SK-N-SH treated with all-trans-retinoic acid at 6 μM for 48 hours (cell line): Measurements from ENCODE around the gene LIN9.

Source experiments
- ATAC-seq: fragments of 200-7000 bp; cut with Tn5 transposase; 3 replicates; pipeline ENCODE4 v1.9.1; 2020; ENCODE audit warnings: mild to moderate bottlenecking, moderate library complexity
- ARNTL ChIP-seq: fragments of 450-650 bp; formaldehyde crosslinking; IDR thresholded peaks from 2 replicates; pipeline ENCODE4 v1.5.0; 2020; ENCODE audit warnings: low read depth, mild to moderate bottlenecking, moderate library complexity, borderline replicate concordance
- BACH2 ChIP-seq: fragments of 250-450 bp; sonication (Bioruptor Pico); IDR thresholded peaks from 2 replicates; pipeline ENCODE4 v1.9.0; 2021; ENCODE audit warnings: mild to moderate bottlenecking, borderline replicate concordance
- CREB5 ChIP-seq: fragments of 250-450 bp; sonication (Bioruptor Pico); IDR thresholded peaks from 2 replicates; pipeline ENCODE4 v1.5.1; 2020; ENCODE audit warnings: low read depth, mild to moderate bottlenecking, moderate library complexity
- CSDC2 ChIP-seq: fragments of 250-450 bp; sonication (Bioruptor Pico); IDR thresholded peaks from 2 replicates; pipeline ENCODE4 v1.5.0; 2020; ENCODE audit warnings: mild to moderate bottlenecking, moderate library complexity
- ESRRG ChIP-seq: fragments of 250-450 bp; sonication (Bioruptor Pico); IDR thresholded peaks from 2 replicates; pipeline ENCODE4 v1.6.1; 2021; ENCODE audit warnings: mild to moderate bottlenecking
- GLIS3 ChIP-seq: fragments of 250-450 bp; sonication (Bioruptor Pico); IDR thresholded peaks from 2 replicates; pipeline ENCODE4 v1.5.0; 2020; ENCODE audit warnings: mild to moderate bottlenecking, moderate library complexity
- ISL1 ChIP-seq: fragments of 250-450 bp; sonication (Bioruptor Pico); IDR thresholded peaks from 2 replicates; pipeline ENCODE4 v2.1.2; 2022; ENCODE audit warnings: mild to moderate bottlenecking, moderate library complexity
- OSR1 ChIP-seq: fragments of 250-450 bp; sonication (Bioruptor Pico); IDR thresholded peaks from 2 replicates; pipeline ENCODE4 v1.8.0; 2022; ENCODE audit warnings: moderate library complexity, mild to moderate bottlenecking, inconsistent platforms
- PATZ1 ChIP-seq: fragments of 250-450 bp; sonication (Bioruptor Pico); IDR thresholded peaks from 2 replicates; pipeline ENCODE4 v1.8.0; 2020; ENCODE audit warnings: mild to moderate bottlenecking, moderate library complexity, borderline replicate concordance
- PPARA ChIP-seq: fragments of 250-450 bp; sonication (Bioruptor Pico); IDR thresholded peaks from 2 replicates; pipeline ENCODE4 v1.5.0; 2020; ENCODE audit warnings: mild to moderate bottlenecking, borderline replicate concordance
- RARB ChIP-seq: fragments of 250-450 bp; sonication (Bioruptor Pico); IDR thresholded peaks from 2 replicates; pipeline ENCODE4 v1.8.0; 2021; ENCODE audit warnings: mild to moderate bottlenecking, moderate library complexity
- SNAI2 ChIP-seq: fragments of 250-450 bp; sonication (Bioruptor Pico); IDR thresholded peaks from 2 replicates; pipeline ENCODE4 v1.5.0; 2020; ENCODE audit warnings: mild to moderate bottlenecking, moderate library complexity
- TCF4 ChIP-seq: fragments of 250-450 bp; sonication (Bioruptor Pico); IDR thresholded peaks from 2 replicates; pipeline ENCODE4 v1.8.0; 2021; ENCODE audit warnings: mild to moderate bottlenecking, moderate library complexity, borderline replicate concordance
- TOX ChIP-seq: fragments of 250-450 bp; sonication (Bioruptor Pico); IDR thresholded peaks from 2 replicates; pipeline ENCODE4 v1.8.0; 2021; ENCODE audit warnings: mild to moderate bottlenecking, moderate library complexity, borderline replicate concordance
- ZC3H10 ChIP-seq: fragments of 250-450 bp; sonication (Bioruptor Pico); IDR thresholded peaks from 2 replicates; pipeline ENCODE4 v1.5.1; 2021; ENCODE audit warnings: mild to moderate bottlenecking, moderate library complexity
- ZFP30 ChIP-seq: fragments of 450-650 bp; formaldehyde crosslinking; IDR thresholded peaks from 2 replicates; pipeline ENCODE4 v1.5.0; 2022; ENCODE audit warnings: mild to moderate bottlenecking, moderate library complexity
- ZNF70 ChIP-seq: fragments of 450-650 bp; formaldehyde crosslinking; IDR thresholded peaks from 2 replicates; pipeline ENCODE4 v1.5.0; 2020; ENCODE audit warnings: mild to moderate bottlenecking, moderate library complexity
- ZNF8 ChIP-seq: fragments of 450-650 bp; formaldehyde crosslinking; IDR thresholded peaks from 2 replicates; pipeline ENCODE4 v1.5.0; 2020; ENCODE audit warnings: mild to moderate bottlenecking, moderate library complexity
- TF ChIP-seq, protein P1 (sequence below): fragments of 250-450 bp; sonication (Bioruptor Pico); IDR thresholded peaks from 2 replicates; pipeline ENCODE4 v1.8.0; 2021; ENCODE audit warnings: low read depth, mild to moderate bottlenecking, moderate library complexity, borderline replicate concordance
- TF ChIP-seq, protein P2 (sequence below): fragments of 250-450 bp; sonication (Bioruptor Pico); IDR thresholded peaks from 2 replicates; pipeline ENCODE4 v1.5.1; 2021; ENCODE audit warnings: mild to moderate bottlenecking, moderate library complexity
- TF ChIP-seq, protein P3 (sequence below): fragments of 250-450 bp; sonication (Bioruptor Pico); IDR thresholded peaks from 2 replicates; pipeline ENCODE4 v1.5.0; 2020; ENCODE audit warnings: mild to moderate bottlenecking, moderate library complexity

The LIN9 gene

GRCh38 chr1:226308723-226309397, at the start of gene LIN9:
TSS of gene LIN9 (minus strand) at chr1:226309164. CDS start at chr1:226309139, 25 bp downstream.
- ATAC-seq, result peak; percentile 87
- TF ChIP-seq ESRRG (CRISPR knock-in tag), result no peak
- TF ChIP-seq, protein P1, sequence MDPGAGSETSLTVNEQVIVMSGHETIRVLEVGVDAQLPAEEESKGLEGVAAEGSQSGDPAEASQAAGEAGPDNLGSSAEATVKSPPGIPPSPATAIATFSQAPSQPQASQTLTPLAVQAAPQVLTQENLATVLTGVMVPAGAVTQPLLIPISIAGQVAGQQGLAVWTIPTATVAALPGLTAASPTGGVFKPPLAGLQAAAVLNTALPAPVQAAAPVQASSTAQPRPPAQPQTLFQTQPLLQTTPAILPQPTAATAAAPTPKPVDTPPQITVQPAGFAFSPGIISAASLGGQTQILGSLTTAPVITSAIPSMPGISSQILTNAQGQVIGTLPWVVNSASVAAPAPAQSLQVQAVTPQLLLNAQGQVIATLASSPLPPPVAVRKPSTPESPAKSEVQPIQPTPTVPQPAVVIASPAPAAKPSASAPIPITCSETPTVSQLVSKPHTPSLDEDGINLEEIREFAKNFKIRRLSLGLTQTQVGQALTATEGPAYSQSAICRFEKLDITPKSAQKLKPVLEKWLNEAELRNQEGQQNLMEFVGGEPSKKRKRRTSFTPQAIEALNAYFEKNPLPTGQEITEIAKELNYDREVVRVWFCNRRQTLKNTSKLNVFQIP (CRISPR knock-in tag), result no peak
- TF ChIP-seq OSR1 (CRISPR knock-in tag), result no peak
- TF ChIP-seq TCF4 (CRISPR knock-in tag), result no peak
- TF ChIP-seq BACH2 (CRISPR knock-in tag), result no peak
- TF ChIP-seq SNAI2 (CRISPR knock-in tag), result no peak
- TF ChIP-seq RARB (CRISPR knock-in tag), result no peak
- no peak for TF ChIP-seq ZFP30
- no peak for TF ChIP-seq TOX (CRISPR knock-in tag)
- TF ChIP-seq ISL1 (CRISPR knock-in tag), result no peak

DNA sequence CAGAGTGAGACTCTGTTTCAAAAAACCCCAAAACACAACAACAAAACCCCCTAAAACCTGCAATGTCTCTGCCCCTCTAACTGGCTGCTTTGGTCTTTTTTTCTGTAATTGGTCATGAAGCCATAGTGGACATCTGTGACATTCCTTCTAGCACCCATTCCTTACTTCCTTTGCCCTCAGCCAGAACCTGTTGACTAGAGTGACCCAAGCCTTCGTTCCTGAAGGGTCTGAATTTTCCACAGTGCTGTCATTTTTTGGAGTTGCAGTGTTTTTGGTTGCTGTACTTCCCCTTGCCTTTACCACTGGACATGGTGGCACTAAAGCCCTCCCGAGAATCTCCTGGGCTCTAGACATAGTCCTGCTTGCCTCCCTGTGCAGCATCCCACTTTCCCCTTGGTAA, 48.5 kb upstream of the LIN9 start:
- ATAC-seq, result no peak
- TF ChIP-seq ZNF70 (CRISPR knock-in tag), result no peak
- TF ChIP-seq GLIS3 (CRISPR knock-in tag), result no peak
- TF ChIP-seq ZC3H10 (CRISPR knock-in tag), result no peak

DNA sequence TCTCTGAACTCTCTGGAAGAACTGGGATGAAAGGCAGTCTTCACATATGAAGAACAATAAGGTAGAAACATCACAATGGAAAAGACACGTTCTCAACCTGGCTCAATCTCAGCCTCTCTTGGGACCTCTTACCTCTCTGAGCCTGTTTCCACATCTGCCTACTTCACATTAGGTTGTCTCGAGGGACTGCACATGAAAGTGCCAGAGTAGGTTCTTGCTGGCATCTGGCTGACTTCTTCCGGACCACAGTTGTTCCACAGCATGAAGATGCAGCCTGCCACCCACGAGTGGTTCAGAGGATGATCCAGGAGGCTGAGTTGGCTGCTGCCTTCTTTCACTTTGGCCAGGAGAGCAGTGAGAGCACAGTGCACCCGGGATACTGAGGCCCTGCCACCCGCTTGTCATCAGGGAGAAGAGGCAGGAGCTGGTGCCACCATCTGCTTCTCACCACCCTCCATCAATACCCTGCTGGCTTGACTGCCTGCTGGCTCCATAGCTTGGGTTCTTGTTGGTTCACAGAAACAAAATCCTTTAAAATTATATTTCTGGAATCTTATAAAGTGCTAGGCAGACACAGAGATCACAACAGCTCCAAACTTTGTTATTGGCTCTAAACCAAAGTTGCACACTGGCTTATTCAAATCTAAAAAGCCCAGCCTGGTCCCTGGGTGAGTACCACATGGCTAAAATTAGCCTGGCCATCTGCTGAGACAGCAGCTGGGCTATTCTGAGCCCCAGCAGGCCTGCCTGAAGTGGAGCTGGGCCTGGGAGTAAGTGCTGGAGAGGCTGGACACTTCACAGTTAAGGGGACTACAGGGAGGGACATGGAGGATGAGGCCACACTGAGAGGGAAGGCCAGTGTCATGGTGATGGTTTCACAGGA, 46.9 kb upstream of the LIN9 start:
- TF ChIP-seq, protein P2, sequence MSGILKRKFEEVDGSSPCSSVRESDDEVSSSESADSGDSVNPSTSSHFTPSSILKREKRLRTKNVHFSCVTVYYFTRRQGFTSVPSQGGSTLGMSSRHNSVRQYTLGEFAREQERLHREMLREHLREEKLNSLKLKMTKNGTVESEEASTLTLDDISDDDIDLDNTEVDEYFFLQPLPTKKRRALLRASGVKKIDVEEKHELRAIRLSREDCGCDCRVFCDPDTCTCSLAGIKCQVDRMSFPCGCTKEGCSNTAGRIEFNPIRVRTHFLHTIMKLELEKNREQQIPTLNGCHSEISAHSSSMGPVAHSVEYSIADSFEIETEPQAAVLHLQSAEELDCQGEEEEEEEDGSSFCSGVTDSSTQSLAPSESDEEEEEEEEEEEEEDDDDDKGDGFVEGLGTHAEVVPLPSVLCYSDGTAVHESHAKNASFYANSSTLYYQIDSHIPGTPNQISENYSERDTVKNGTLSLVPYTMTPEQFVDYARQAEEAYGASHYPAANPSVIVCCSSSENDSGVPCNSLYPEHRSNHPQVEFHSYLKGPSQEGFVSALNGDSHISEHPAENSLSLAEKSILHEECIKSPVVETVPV (CRISPR knock-in tag), result no peak
- peak; percentile 59; the same call in 1 of the 2 replicates for TF ChIP-seq TCF4 (CRISPR knock-in tag)
- ATAC-seq, result peak; percentile 48

DNA sequence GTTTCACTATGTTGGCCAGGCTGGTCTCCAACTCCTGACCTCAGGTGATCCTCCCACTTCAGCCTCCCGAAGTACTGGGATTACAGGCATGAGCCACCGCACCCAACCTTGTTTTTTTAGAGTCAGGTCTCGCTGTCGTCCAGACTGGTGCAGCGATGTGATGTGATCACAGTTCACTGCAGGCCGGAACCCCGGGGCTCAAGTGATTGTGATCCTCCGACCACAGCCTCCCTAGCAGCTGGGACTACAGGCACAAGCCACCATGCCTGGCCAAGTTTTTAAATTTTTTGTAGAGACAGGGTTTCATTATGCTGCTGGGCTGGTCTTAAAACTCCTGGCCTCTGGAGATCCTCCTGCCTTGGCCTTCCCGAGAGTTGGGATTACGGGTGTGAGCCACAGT, 46.1 kb upstream of the LIN9 start:
- no peak for ATAC-seq
- TF ChIP-seq CREB5 (CRISPR knock-in tag) (no peak), GLIS3 (CRISPR knock-in tag) (no peak), ZC3H10 (CRISPR knock-in tag) (no peak), ISL1 (CRISPR knock-in tag) (no peak), ARNTL (CRISPR knock-in tag) (no peak), PPARA (CRISPR knock-in tag) (no peak), OSR1 (CRISPR knock-in tag) (no peak), RARB (CRISPR knock-in tag) (no peak), SNAI2 (CRISPR knock-in tag) (no peak), ZNF70 (CRISPR knock-in tag) (no peak), BACH2 (CRISPR knock-in tag) (no peak), PATZ1 (no peak), ZNF8 (CRISPR knock-in tag) (no peak), CSDC2 (CRISPR knock-in tag) (no peak), TCF4 (CRISPR knock-in tag) (no peak), ZFP30 (no peak), TOX (CRISPR knock-in tag) (no peak)
- TF ChIP-seq, protein P3, sequence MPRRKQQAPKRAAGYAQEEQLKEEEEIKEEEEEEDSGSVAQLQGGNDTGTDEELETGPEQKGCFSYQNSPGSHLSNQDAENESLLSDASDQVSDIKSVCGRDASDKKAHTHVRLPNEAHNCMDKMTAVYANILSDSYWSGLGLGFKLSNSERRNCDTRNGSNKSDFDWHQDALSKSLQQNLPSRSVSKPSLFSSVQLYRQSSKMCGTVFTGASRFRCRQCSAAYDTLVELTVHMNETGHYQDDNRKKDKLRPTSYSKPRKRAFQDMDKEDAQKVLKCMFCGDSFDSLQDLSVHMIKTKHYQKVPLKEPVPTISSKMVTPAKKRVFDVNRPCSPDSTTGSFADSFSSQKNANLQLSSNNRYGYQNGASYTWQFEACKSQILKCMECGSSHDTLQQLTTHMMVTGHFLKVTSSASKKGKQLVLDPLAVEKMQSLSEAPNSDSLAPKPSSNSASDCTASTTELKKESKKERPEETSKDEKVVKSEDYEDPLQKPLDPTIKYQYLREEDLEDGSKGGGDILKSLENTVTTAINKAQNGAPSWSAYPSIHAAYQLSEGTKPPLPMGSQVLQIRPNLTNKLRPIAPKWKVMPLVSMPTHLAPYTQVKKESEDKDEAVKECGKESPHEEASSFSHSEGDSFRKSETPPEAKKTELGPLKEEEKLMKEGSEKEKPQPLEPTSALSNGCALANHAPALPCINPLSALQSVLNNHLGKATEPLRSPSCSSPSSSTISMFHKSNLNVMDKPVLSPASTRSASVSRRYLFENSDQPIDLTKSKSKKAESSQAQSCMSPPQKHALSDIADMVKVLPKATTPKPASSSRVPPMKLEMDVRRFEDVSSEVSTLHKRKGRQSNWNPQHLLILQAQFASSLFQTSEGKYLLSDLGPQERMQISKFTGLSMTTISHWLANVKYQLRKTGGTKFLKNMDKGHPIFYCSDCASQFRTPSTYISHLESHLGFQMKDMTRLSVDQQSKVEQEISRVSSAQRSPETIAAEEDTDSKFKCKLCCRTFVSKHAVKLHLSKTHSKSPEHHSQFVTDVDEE (CRISPR knock-in tag), result no peak
- TF ChIP-seq, protein P1 (CRISPR knock-in tag), result no peak
